Immature natural killer cell (primary cell): Measurements from ENCODE around the gene ATP6V1A. TPM values are rescaled to one million over a fixed set of nuclear protein-coding genes. Genes with fewer than 3 reads are reported as not detected.
A peak's percentile ranks its signal among the peaks of the same experiment; 100 is the strongest.

Source experiments
- DNase-seq, 3 donors: peaks; one replicate each; pipeline ENCODE4 v3.0.0; 2022; ENCODE audit warnings: mixed read lengths in 1 of 3
- H3K27ac Mint-ChIP-seq, 6 donors: one replicate each; pipeline ENCODE4 v1.8.0; 2020; ENCODE audit warnings: mixed read lengths in 6 of 6, mild to moderate bottlenecking in 5 of 6, inconsistent platforms in 4 of 6, moderate library complexity in 3 of 6
- H3K27me3 Mint-ChIP-seq, 3 donors: one replicate each; pipeline ENCODE4 v1.8.0; 2020 to 2021; ENCODE audit warnings: low read depth in 3 of 3, mild to moderate bottlenecking in 3 of 3, mixed read lengths in 3 of 3, moderate library complexity in 3 of 3, inconsistent platforms in 1 of 3
- H3K36me3 Mint-ChIP-seq, 3 donors: one replicate each; pipeline ENCODE4 v1.8.0; 2020; ENCODE audit warnings: mixed read lengths in 3 of 3, inconsistent platforms in 2 of 3, mild to moderate bottlenecking in 2 of 3
- H3K4me1 Mint-ChIP-seq, 2 donors: one replicate each; pipeline ENCODE4 v1.8.0; 2020; ENCODE audit warnings: inconsistent platforms in 2 of 2, mild to moderate bottlenecking in 2 of 2, mixed read lengths in 2 of 2, moderate library complexity in 1 of 2
- H3K4me3 Mint-ChIP-seq, 5 donors: one replicate each; pipeline ENCODE4 v1.8.0; 2020; ENCODE audit warnings: mild to moderate bottlenecking in 5 of 5, mixed read lengths in 5 of 5, inconsistent platforms in 3 of 5, moderate library complexity in 3 of 5
- H3K9me3 Mint-ChIP-seq, 6 donors: one replicate each; pipeline ENCODE4 v1.8.0; 2020; ENCODE audit warnings: mild to moderate bottlenecking in 6 of 6, mixed read lengths in 6 of 6, inconsistent platforms in 4 of 6, moderate library complexity in 3 of 6
- polyA plus RNA-seq, 3 donors: library from polyadenylated mRNA; unstranded; fragments of 300-500 nt; fragmentation: Illumina TruSeq; gene quantifications; one replicate each; pipeline ENCODE4 v1.2.3, GENCODE V29; 2021

The ATP6V1A gene
- polyA plus RNA-seq, 3 donors from 2014 or later = 46.0 to 51.1 (median 46.1) TPM

DNA sequence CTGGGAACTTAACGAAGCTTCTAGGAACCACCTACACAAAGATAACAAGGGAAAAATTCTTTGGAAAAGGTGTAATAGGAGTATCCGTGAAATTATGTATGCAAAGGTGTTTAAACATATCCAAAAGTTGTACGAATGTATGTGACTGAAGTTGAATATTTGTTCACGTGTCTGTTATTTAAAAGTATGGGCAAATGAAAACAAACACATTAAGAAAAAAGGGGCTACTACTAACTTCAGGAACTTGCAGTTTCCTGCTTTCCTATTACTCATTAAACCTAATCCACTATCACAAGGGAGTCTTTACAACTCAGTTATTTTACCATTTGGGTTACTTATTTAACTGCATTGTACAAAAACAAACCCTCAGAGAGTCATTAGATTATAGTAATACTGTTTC, 57.8 kb downstream of the ATP6V1A start:
- H3K4me3 Mint-ChIP-seq = no peak overlapping the region
- DNase-seq = no peak
- no peak overlapping the region for H3K27ac Mint-ChIP-seq
- H3K27me3 Mint-ChIP-seq = no peaks in the 10 kb centered on the region
- H3K4me1 Mint-ChIP-seq = peaks cover 3 to 5% of the 10 kb centered on the region in 2 donors
- H3K36me3 Mint-ChIP-seq = peaks cover 36 to 44% (median 43%) of the 10 kb centered on the region in 3 donors
- H3K9me3 Mint-ChIP-seq = no peaks in the 10 kb centered on the region

DNA sequence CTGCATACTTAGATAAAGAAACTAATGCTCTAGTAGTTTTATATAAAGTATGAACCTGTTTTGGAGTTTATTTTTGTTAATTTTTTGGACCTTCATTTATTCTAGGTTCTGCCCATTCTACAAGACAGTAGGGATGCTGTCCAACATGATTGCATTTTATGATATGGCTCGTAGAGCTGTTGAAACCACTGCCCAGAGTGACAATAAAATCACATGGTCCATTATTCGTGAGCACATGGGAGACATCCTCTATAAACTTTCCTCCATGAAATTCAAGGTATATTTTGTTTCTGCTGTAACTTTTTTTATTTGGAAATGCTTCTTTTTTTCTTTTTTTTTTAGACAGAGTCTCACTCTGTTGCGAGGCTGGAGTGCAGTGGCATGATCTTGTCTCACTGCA, 58.4 kb downstream of the ATP6V1A start:
- H3K4me3 Mint-ChIP-seq = no peak overlapping the region
- H3K27me3 Mint-ChIP-seq = no peaks in the 10 kb centered on the region
- peaks cover 3 to 5% of the 10 kb centered on the region in 2 donors for H3K4me1 Mint-ChIP-seq
- peaks cover 34 to 41% (median 39%) of the 10 kb centered on the region in 3 donors for H3K36me3 Mint-ChIP-seq
- DNase-seq = no peak
- H3K27ac Mint-ChIP-seq = peak overlapping the region in 1 of 6 donors; percentile 20
- no peaks in the 10 kb centered on the region for H3K9me3 Mint-ChIP-seq

DNA sequence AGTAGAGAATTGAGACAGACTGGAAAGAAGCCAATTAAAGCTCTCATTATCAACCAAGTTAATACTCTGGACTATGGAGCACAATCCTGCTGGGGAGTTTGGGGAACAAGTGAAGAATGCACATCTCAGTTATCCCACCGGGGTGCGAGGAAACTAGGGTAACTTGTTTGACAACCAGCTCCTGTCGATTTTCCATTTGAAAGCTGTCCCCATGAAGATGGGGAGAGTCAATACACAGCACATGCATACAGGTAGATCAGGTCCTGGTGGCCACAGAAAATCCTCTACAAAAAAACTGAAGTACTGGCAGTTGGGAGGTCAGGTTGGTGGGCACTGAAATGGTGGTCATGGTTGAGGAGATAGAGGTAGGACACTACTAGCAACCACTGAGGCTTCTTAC, 66.0 kb downstream of the ATP6V1A start:
- Mint-ChIP-seq H3K27me3 (no peaks in the 10 kb centered on the region), H3K27ac (peak overlapping the region in 1 of 6 donors; percentile 13), H3K9me3 (no peaks in the 10 kb centered on the region), H3K4me3 (no peak overlapping the region), H3K36me3 (peaks cover 14 to 19% (median 17%) of the 10 kb centered on the region in 3 donors), H3K4me1 (no peaks in the 10 kb centered on the region)
- no peak for DNase-seq

DNA sequence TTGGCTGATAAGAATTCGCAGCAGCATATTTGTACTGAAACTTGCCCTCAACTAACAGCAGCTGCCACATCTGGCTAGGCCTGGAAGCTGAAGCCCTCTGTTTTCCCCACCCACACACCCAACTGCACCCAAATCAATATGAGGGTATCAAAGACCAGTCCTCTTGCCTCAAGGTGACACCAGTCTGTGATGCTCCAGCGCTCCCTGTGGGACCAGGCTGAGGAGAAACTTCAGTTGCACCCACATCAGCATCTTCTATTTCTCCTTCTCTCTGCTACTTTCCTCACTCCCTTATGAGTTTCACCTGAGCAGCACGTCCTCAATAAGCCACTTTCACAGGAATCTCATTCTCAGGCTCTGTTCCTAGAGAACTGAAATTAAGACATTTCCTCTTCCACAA, 73.0 kb downstream of the ATP6V1A start:
- H3K4me1 Mint-ChIP-seq = no peaks in the 10 kb centered on the region
- DNase-seq = no peak
- peaks cover under 1 to 2% (median 2%) of the 10 kb centered on the region in 3 donors for H3K27me3 Mint-ChIP-seq
- no peaks in the 10 kb centered on the region for H3K9me3 Mint-ChIP-seq
- no peak overlapping the region for H3K27ac Mint-ChIP-seq
- no peaks in the 10 kb centered on the region for H3K36me3 Mint-ChIP-seq
- H3K4me3 Mint-ChIP-seq = no peak overlapping the region

DNA sequence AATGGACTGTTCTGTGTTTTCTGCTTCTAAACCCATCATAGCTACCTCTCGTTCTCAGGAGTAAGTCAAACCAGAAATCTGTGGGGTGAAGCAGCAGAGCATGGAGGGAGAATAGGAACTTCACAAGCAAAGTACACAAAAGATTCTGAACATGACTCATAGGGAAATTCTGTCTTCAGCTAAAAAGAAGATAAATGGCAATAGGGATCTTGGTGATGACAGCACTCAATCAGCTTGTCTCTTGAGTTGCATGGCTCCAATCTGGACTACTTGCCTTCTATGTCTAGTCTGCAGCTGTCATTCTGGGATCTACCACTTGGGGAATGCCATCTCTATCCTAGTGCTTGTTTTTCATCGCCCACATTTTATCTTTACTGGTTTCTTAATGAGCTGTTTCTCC, 78.3 kb downstream of the ATP6V1A start:
- peaks cover 0 to 1% (median 0%) of the 10 kb centered on the region in 6 donors for H3K9me3 Mint-ChIP-seq
- no peak overlapping the region for H3K27ac Mint-ChIP-seq
- H3K36me3 Mint-ChIP-seq = no peaks in the 10 kb centered on the region
- no peak for DNase-seq
- peaks cover 2% of the 10 kb centered on the region in 3 donors for H3K27me3 Mint-ChIP-seq
- H3K4me3 Mint-ChIP-seq = no peak overlapping the region
- no peaks in the 10 kb centered on the region for H3K4me1 Mint-ChIP-seq

DNA sequence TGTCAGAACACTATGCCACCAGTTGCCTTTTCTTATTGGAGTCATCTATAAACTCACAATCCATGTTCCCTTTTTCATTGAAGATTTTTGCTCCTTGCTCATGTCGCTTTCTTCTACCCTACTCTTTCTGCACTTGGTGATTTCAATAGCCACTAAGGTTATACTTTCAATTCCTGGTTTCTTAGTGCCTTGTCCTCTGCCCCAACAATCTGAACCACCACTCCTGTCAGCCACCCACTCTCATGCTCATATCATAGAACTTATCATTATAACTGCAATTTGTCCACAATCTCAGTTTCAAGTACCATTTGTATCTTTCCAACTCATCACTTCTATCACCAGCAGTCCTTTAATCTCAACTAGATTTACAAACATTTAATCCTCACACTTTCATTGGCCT, 81.8 kb downstream of the ATP6V1A start:
- H3K27me3 Mint-ChIP-seq = peaks cover 0 to 3% (median 2%) of the 10 kb centered on the region in 3 donors
- H3K9me3 Mint-ChIP-seq = peaks cover 0 to 8% (median 3%) of the 10 kb centered on the region in 6 donors
- H3K4me3 Mint-ChIP-seq = no peak overlapping the region
- peaks cover 0 to 4% (median 4%) of the 10 kb centered on the region in 3 donors for H3K36me3 Mint-ChIP-seq
- H3K27ac Mint-ChIP-seq = no peak overlapping the region
- H3K4me1 Mint-ChIP-seq = peaks cover 10 to 14% of the 10 kb centered on the region in 2 donors
- no peak for DNase-seq

DNA sequence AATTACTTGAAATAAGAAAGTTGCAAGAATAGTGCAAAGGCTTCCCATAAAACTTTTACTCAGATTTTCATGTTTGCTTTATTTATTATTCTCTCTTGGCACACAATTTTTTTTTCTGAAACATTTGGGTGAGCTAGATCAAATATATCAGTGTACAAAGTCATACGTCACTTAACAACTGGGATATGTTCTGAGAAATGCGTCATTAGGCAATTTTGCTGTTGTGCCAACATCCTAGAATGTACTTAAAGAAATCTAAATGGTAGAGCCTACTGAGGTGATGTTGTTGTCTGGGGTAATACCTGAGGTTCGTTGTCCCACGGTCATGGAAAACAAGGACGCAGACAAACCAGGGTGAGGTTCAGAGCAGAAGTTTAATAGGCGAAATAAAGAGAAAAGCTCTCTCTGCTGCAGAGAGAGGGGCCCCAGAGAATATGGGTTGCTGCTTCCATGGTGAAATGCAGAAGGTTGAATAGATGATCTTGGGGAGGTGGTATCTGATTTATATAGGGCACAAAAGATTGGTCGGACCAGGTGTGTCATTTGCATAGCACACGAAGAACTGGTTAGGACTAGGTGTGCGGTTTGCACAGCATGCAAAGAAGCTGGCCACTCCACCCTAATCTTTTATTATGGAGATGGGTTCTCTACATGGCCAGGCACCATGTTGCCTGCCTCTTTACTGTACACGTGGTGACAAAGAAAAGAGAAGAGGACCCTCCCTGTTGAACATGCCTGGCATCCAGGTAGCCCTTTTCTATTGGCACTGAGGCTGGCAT, 82.9 kb downstream of the ATP6V1A start:
- H3K9me3 Mint-ChIP-seq = peaks cover 0 to 8% (median 3%) of the 10 kb centered on the region in 6 donors
- H3K27ac Mint-ChIP-seq = no peak overlapping the region

DNA sequence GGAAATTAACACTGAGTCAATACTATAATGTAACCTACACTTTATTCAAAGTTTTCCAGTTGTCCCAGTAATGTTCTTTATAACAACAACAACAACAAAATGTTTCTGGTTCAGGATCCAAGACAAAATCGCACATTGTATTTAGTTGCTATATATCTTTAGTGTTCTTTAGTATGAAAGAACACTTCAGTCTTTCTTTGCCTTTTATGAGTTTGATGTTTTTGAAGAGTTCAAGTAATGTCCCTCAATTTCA, 84.2 kb downstream of the ATP6V1A start:
- Mint-ChIP-seq H3K27ac (peak overlapping the region in 3 of 6 donors; percentile 63 to 81 (median 68)), H3K27me3 (peaks cover 0 to 3% (median 0%) of the 10 kb centered on the region in 3 donors), H3K36me3 (peaks cover 0 to 4% (median 4%) of the 10 kb centered on the region in 3 donors), H3K4me1 (peaks cover 10 to 14% of the 10 kb centered on the region in 2 donors), H3K9me3 (peaks cover 0 to 8% (median 3%) of the 10 kb centered on the region in 6 donors), H3K4me3 (peak overlapping the region in 1 of 5 donors; percentile 37)
- DNase-seq = no peak

More for the DNA sequence above, 82.9 kb downstream of the ATP6V1A start:
- Mint-ChIP-seq H3K4me3 (no peak overlapping the region), H3K4me1 (peaks cover 10 to 14% of the 10 kb centered on the region in 2 donors), H3K36me3 (peaks cover 0 to 4% (median 4%) of the 10 kb centered on the region in 3 donors), H3K27me3 (peaks cover 0 to 3% (median 2%) of the 10 kb centered on the region in 3 donors)
- no peak for DNase-seq

DNA sequence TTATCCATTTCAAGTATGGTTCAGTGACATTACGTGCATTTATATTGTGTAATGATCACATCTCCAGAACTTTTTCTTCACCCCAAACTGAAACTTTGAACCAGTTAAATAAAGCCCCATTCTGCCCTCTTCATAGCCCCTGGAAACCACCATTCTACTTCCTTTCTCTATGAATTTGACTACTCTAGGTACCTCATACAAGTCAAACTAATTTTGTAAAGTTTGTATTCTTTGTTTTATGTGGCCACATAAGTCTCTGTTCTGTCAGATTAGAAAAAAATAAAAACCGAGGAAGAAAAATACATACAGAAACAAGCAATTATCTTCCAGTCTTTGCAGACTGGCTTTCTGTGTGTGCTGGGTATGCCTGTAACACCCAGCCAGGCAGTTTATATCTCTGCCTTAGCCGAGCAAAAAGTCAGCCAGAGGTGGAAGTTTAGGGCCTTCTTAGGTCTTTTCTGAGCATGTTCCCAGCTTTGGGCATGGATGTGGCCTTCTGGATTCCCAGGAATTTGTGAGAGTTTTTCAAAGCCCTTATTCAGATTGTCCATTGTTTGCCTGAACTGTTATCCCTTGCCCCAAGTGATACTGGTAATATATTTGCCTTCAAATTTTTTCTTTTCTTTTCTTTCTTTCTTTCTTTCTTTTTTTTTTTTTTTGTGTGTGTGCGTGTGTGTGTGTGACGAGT, 85.8 kb downstream of the ATP6V1A start:
- H3K4me1 Mint-ChIP-seq = peaks cover 11 to 14% of the 10 kb centered on the region in 2 donors
- DNase-seq = no peak
- no peak overlapping the region for H3K4me3 Mint-ChIP-seq
- H3K27ac Mint-ChIP-seq = no peak overlapping the region
- peaks cover 0 to 3% (median 1%) of the 10 kb centered on the region in 3 donors for H3K27me3 Mint-ChIP-seq
- peaks cover 0 to 8% (median 3%) of the 10 kb centered on the region in 6 donors for H3K9me3 Mint-ChIP-seq
- peaks cover 0 to 4% (median 4%) of the 10 kb centered on the region in 3 donors for H3K36me3 Mint-ChIP-seq

DNA sequence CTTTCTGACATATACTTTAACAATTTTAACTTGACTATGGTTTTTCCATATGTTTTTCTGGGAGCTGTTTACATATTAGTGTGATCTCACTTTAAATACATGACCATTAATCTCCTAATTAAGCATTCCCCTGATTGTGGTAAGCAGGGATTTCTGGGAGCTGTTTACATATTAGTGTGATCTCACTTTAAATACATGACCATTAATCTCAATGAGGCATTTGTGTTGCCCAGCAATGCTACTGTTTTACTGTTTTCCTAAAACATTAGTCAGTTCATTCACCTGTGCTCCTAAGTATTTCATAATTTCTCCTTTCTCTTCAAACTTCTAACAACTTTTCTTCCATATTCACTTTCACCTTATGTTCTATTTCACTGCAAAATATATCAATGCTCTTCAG, 88.1 kb downstream of the ATP6V1A start:
- H3K27ac Mint-ChIP-seq = no peak overlapping the region
- DNase-seq = no peak
- no peak overlapping the region for H3K4me3 Mint-ChIP-seq
- peaks cover 0 to 8% (median 3%) of the 10 kb centered on the region in 6 donors for H3K9me3 Mint-ChIP-seq
- peaks cover 0 to 4% (median 4%) of the 10 kb centered on the region in 3 donors for H3K36me3 Mint-ChIP-seq
- peaks cover 0 to 3% (median 1%) of the 10 kb centered on the region in 3 donors for H3K27me3 Mint-ChIP-seq
- H3K4me1 Mint-ChIP-seq = peaks cover 21 to 28% of the 10 kb centered on the region in 2 donors

DNA sequence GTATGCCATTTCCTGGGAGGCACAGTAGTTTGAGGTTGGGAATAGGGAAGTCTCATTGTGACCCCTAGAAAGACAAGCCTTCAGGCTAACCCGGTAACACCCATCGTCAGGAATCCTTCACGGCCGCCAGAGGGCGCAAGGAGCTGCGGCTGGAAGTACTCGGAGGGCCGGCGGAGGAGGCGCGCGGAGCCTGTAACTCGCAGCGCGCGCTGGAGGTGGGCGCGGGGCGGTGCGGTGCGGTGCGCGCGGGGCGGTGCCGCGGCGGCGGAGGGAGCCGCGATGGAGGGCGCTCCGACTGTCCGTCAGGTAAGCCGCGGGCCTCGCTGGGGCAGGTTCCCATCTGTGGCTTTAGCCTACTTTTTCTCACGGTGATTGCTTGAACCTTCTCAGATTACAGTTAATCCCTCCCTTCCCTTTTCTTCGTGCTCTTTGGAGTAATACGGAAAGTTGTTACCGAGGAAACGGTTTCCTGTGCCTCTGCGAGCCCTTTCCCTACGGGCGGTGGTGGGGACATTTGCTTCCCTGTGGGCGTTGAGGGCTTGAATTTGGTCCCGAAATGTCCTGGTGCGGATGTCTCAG, 91.9 kb downstream of the ATP6V1A start, which contains the start of gene GRAMD1C:
Gene GRAMD1C (plus strand): TSS at position 158 of the 579 bp plus-strand sequence. CDS start 122 bp downstream, at position 280.
- Mint-ChIP-seq H3K4me1 (peaks cover 11 to 14% of the 10 kb centered on the region in 2 donors), H3K9me3 (no peaks in the 10 kb centered on the region), H3K36me3 (no peaks in the 10 kb centered on the region), H3K27me3 (peaks cover 0 to 3% (median 1%) of the 10 kb centered on the region in 3 donors), H3K27ac (peak within 1 kb of the TSS in 3 of 6 donors; percentile 28 to 61 (median 41)), H3K4me3 (peak within 1 kb of the TSS; percentile 79 to 88 (median 85))
- DNase-seq = peak; percentile 80 to 84 (median 84)

DNA sequence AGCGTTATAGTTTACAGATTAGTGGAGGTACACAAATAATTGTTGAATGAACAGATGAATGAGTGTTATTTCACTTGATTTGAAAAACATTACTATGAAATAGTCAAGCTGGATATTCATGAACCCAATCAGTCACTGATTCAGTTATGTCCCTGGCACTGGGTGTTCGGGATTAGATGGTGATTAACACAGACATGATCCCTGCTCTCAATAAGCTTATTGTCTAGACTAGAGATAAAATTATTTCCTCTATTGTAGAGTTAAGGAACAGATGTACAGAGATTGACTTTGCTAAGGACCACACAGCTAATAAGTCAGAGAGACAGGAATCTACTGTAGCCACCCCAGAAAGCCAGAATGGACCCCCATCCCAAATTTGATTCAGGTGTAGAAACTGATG, 92.7 kb downstream of the ATP6V1A start:
- Mint-ChIP-seq H3K27me3 (peaks cover 0 to 3% (median 3%) of the 10 kb centered on the region in 3 donors), H3K36me3 (no peaks in the 10 kb centered on the region), H3K27ac (peak overlapping the region in 1 of 6 donors; percentile 9), H3K9me3 (no peaks in the 10 kb centered on the region), H3K4me1 (peaks cover 11 to 14% of the 10 kb centered on the region in 2 donors), H3K4me3 (peak overlapping the region; percentile 79 to 88 (median 85))
- no peak for DNase-seq

DNA sequence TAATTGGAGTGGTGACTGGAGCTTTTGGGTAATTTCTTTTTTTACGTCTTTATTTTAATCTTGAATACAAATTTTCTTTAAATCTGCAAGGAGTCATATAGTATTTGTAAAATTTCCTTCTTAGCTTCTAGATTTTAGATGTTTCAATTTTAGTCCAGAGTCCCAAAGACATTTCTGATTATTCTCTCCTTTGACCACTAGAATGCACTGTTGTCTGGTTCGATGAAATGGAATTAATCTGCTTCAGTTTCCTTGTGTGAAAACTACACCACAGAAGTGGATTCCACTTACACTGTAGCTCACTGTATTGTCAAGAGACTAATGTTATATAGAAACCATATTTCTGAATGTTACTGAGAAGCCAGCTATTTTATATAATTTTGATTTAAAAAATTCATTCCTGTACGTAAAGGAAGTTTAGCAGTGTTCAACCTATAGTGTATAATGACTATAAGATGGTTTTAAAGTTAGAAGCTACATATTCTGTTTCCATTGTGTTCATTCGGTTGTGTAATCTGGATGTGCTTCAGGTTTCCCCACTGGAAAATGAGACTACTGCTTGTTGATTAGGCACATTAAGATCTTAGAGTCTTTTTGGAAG, 97.9 kb downstream of the ATP6V1A start:
- Mint-ChIP-seq H3K4me3 (no peak overlapping the region), H3K27me3 (peaks cover 0 to 3% (median 3%) of the 10 kb centered on the region in 3 donors), H3K4me1 (no peaks in the 10 kb centered on the region), H3K9me3 (no peaks in the 10 kb centered on the region), H3K27ac (no peak overlapping the region), H3K36me3 (no peaks in the 10 kb centered on the region)
- peak in 2 of 3 donors; percentile 7 to 11 for DNase-seq
